ENCODE measurements around the gene PIP5K1B. TPM values are rescaled to one million over a fixed set of nuclear protein-coding genes. Genes with fewer than 3 reads are reported as not detected.

PIP5K1B gene
- total and polyA plus RNA-seq, 2 of the 13 experiments (the other 11 are each of a cell fraction or from before 2014, with no cell fraction given), result 15.8 to 17.5 TPM

GRCh38 chr9:68715181-68715456 is 10.1 kb downstream of the PIP5K1B start:
- peaks cover 67% of the 10 kb centered on the region for H3K79me2 ChIP-seq (ENCODE audit: insufficient read depth, low read length)
- H4K20me1 ChIP-seq (ENCODE audit: insufficient read depth, low read length), result no peaks in the 10 kb centered on the region; the same call in 1 of the 2 replicates
- intact Hi-C loops (cut with micrococcal nuclease; ENCODE audit: unreplicated experiment), result no loop called here
- ChIA-PET CTCF (ENCODE audit: low intra/inter-chr PET ratio, low total read pairs) (no interaction called here), POLR2A (no interaction called here)
- TF ChIP-seq ZFP1 (CRISPR knock-in tag; IDR thresholded peaks at IDR 0.05) (no peak), SP1 (IDR thresholded peaks at IDR 0.05) (no peak), SP1 (CRISPR knock-in tag; IDR thresholded peaks at IDR 0.05) (no peak), CREB3 (CRISPR knock-in tag; IDR thresholded peaks at IDR 0.05) (no peak), HMG20B (CRISPR knock-in tag; conservative IDR thresholded peaks at IDR 0.05) (no peak), E2F2 (CRISPR knock-in tag; IDR thresholded peaks at IDR 0.05; ENCODE audit: borderline replicate concordance) (no peak), ZNF383 (CRISPR knock-in tag; IDR thresholded peaks at IDR 0.05; ENCODE audit: borderline replicate concordance) (no peak), SRSF4 (IDR thresholded peaks at IDR 0.05; ENCODE audit: low read depth, low read length, poor library complexity, severe bottlenecking) (no peak), MLXIP (CRISPR knock-in tag; IDR thresholded peaks at IDR 0.05; ENCODE audit: borderline replicate concordance) (no peak), ZSCAN9 (CRISPR knock-in tag; IDR thresholded peaks at IDR 0.05; ENCODE audit: borderline replicate concordance) (no peak), PLSCR1 (CRISPR knock-in tag; IDR thresholded peaks at IDR 0.05; ENCODE audit: borderline replicate concordance) (no peak), JUN (CRISPR knock-in tag; IDR thresholded peaks at IDR 0.05) (no peak)
- WGBS (ENCODE audit: low lambda C conversion rate), result 100% methylated on average over 2 of the region's 2 CpGs
- H3K9me3 ChIP-seq (ENCODE audit: low read length), result no peaks in the 10 kb centered on the region
- FAIRE-seq (no peak), DNase-seq (ENCODE audit: low spot score) (no peak), ATAC-seq (no peak)
- no peak overlapping the region for H3K4me3 ChIP-seq (replicated peaks in 1 of 3; ENCODE audit: insufficient read depth in 1 of 3, low read depth in 2 of 3, low read length in 3 of 3)
- H3K9ac ChIP-seq (ENCODE audit: insufficient read depth, low read depth, low read length), result no peak overlapping the region
- H3K36me3 ChIP-seq (replicated peaks in 1 of 2; ENCODE audit: control insufficient read depth in 1 of 2, insufficient read depth in 2 of 2, low read length in 2 of 2), result peaks cover 0 to 7% of the 10 kb centered on the region in 2 experiments; a peak in 2 of 5 replicates
- no peak overlapping the region for H2AFZ ChIP-seq (ENCODE audit: low read length)
- BruUV-seq (replicated peaks), result no TSS peak
- peaks cover 64% of the 10 kb centered on the region for H3K4me1 ChIP-seq (ENCODE audit: insufficient read depth, low read length)
- no peak overlapping the region for H3K27ac ChIP-seq (ENCODE audit: extremely low read length, insufficient read depth, low read length)
- no peaks in the 10 kb centered on the region for H3K27me3 ChIP-seq (ENCODE audit: control insufficient read depth in 1 of 2, insufficient read depth in 2 of 2, low read length in 2 of 2)
- no peak overlapping the region for H3K4me2 ChIP-seq (ENCODE audit: low read depth, low read length)
- in situ Hi-C loops (cut with HindIII; ENCODE audit: extremely low pct_ligation_motif_present, low pct_unique_long_range_greater_than_20kb), result no loop called here
